Raji (cell line): ENCODE results near the gene SLC2A9.

ENCODE experiments used
- POLR2A ChIP-seq: IDR thresholded peaks from 2 replicates; pipeline ENCODE4 v1.6.1; 2011; ENCODE audit warnings: low read depth, low read length, control low read depth; ENCODE audit not compliant: insufficient read depth

SLC2A9 gene

DNA sequence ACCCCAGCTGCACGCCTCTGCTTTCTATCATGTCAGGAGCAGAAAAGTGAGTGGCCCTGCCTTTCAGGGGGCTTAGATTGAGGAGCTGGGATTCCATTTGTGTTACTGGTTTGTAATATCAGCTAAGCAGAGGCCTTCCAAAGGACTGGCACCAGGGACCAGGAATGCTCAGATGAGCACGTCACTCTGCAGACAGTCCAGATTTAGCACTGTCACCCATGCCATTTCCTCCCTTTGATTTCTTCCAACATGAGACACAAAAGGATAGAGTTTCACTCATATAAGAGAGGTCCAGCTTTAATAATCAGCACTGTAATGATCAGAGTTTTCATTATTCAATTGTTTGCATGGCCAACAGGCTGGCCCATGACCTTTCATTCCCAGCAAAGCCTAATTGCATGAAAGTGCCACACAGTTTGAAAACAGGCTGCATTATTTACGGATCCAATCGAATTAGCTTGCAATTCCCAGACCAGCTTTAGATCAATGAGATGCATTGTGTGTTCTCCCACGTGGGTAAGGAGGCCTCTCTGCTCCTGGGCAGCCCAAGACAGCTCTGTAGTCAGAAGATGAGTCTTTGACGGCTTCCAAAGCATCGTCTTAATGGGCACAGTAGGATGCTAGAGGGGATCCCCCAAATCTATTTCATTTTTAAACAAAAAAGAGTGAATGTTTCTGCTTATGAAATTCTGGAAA lies 9.8 kb upstream of the SLC2A9 start:
- TF ChIP-seq POLR2A = no peak

DNA sequence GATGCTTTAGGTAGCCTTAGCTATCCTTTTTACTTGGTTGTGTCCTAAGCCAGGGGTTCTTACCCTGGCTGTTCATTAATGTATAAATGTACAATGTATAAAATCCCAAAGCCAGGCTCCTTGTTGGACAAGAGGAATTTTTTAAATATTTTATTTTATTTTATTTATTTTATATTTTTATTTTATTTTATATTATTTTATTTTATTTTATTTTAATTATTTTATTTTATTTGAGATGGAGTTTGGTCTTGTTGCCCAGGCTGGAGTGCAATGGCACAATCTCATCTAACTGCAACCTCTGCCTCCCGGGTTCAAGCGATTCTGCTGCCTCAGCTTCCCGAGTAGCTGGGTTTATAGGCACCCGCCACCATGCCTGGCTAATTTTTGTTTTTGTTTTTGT lies 8.1 kb upstream of the SLC2A9 start:
- TF ChIP-seq POLR2A = no peak

DNA sequence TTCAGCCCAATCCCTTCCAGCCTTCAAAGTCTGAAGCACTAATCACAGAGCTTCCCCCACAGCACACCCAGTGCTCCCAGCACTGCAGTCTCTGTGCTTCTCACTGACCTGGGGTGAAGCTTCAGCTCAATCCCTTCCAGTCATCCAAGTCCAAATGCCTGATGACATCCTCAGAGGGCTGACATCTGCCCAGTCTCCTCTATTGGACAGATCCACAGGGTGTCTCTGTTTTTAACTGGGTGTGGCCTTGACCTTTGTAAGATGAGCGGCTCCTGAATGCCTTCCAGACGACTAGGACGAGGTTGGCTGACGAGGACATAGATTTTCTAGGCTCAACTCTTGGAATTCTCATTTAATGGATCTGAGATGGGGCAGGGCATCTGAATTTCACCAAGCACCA lies 7.6 kb upstream of the SLC2A9 start:
- no peak for TF ChIP-seq POLR2A

GRCh38 chr4:10026485-10026884 lies 5.2 kb upstream of the SLC2A9 start:
- TF ChIP-seq POLR2A = no peak

DNA sequence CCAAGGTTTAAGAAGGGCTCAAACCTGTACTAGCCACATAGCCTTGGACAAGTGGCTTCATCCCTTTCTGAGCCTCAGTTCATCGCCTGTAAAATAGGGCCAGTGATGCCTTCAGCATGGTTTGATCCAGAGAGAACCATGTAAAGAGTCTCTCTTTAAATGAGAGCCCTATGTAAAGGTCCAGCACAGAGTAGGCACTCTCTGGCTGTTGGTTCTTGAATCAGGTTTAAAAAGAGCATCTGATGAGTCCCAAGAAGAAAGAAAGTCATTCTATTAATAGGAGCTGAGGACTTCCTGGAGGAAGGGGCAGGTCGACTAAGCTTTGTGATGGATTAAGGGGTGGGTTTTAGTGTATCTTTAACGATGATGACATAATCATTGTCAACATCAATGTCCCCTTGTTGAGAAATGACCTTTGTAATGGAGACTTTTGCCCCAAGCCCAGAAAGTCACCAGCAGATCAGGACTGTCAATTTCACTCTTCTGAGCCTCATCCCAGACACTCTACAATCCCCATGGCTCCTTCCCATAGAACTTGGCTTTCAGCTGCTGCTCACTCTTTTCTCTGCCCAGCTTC lies 4.0 kb upstream of the SLC2A9 start:
- TF ChIP-seq POLR2A = no peak

- TF ChIP-seq POLR2A = no peak
Observed at GRCh38 chr4:10024303-10024702, 3.0 kb upstream of the SLC2A9 start.

GRCh38 chr4:10023806-10024205 lies 2.5 kb upstream of the SLC2A9 start:
- TF ChIP-seq POLR2A = no peak

GRCh38 chr4:10023050-10023419 lies 1.7 kb upstream of the SLC2A9 start:
- TF ChIP-seq POLR2A = no peak

DNA sequence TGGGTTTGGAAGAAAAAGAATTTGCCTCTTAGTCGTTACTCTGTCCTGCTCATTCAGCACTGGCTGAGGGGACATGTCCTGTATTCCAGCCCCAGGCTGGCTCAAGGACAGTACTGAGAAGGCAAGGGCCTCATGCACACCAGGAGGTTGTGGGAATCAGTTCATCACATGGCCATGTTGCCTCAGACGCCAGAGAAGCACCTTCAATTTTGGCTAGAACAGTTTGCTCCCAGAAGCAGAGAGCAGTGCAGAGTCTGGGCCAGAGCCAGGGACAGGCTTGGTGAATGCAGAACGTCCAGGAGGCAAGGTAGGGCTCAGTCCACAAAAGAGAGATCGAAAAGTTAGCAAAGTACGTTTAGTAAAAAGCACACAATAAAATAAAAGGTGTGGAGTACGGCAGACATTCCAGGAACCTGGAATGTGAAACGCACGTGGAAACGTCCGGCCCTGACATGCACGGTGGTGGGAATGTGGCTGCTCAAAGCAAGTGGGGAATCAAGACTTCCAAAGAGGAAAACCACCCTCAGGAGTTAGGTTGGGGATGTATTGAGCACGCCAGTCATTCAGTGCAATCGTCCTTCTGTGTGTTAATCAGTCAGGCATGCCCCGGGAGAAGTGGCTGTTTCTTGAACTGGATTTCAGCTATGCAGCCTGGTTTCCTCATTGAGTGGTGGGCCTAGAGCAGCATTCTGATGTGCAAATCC lies 1.2 kb upstream of the SLC2A9 start:
- TF ChIP-seq POLR2A = no peak

GRCh38 chr4:10021653-10022023 lies 341 bp upstream of the SLC2A9 start:
- no peak for TF ChIP-seq POLR2A

- no peak for TF ChIP-seq POLR2A
Observed at GRCh38 chr4:10020106-10020505, 1.2 kb downstream of the SLC2A9 start.

DNA sequence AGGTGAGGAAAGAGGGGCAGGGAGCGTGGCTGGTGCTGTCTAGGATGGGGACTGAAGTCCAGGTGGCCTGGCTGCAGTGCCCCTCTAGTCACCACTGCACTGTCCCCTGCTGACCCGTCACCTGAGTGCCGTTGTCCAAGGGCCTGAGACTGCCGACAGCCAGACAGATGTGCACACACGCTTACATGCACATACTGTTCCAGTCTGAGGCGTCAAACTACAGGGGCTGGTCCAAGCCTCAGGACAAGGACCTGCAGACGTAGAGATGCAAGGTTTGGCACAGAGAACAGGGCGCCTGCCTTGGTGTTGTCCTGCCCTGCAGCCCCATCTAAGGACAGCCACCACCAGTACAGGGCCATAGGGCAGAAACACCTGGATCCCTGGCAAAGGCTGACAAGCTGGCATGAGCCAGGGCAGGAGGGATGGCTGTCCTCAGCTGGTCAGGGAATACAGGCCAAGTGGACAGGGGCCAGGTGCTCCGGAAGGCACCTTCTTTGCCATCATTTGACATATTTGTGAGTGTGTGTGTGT lies 1.7 kb downstream of the SLC2A9 start:
- TF ChIP-seq POLR2A = no peak

GRCh38 chr4:10018818-10019461 lies 2.4 kb downstream of the SLC2A9 start:
- no peak for TF ChIP-seq POLR2A

GRCh38 chr4:10017037-10017893 lies 4.0 kb downstream of the SLC2A9 start:
- no peak for TF ChIP-seq POLR2A

GRCh38 chr4:10016169-10016568 lies 5.1 kb downstream of the SLC2A9 start:
- no peak for TF ChIP-seq POLR2A

GRCh38 chr4:10015140-10015753 lies 6.0 kb downstream of the SLC2A9 start:
- no peak for TF ChIP-seq POLR2A
